ENCODE measurements around the gene CELSR2.
"Not testable (repeated sequence)": the region's sequence is repeated elsewhere in the genome, so short reads cannot be mapped to it uniquely, and the experiment has no call there.

Gene CELSR2, protein sequence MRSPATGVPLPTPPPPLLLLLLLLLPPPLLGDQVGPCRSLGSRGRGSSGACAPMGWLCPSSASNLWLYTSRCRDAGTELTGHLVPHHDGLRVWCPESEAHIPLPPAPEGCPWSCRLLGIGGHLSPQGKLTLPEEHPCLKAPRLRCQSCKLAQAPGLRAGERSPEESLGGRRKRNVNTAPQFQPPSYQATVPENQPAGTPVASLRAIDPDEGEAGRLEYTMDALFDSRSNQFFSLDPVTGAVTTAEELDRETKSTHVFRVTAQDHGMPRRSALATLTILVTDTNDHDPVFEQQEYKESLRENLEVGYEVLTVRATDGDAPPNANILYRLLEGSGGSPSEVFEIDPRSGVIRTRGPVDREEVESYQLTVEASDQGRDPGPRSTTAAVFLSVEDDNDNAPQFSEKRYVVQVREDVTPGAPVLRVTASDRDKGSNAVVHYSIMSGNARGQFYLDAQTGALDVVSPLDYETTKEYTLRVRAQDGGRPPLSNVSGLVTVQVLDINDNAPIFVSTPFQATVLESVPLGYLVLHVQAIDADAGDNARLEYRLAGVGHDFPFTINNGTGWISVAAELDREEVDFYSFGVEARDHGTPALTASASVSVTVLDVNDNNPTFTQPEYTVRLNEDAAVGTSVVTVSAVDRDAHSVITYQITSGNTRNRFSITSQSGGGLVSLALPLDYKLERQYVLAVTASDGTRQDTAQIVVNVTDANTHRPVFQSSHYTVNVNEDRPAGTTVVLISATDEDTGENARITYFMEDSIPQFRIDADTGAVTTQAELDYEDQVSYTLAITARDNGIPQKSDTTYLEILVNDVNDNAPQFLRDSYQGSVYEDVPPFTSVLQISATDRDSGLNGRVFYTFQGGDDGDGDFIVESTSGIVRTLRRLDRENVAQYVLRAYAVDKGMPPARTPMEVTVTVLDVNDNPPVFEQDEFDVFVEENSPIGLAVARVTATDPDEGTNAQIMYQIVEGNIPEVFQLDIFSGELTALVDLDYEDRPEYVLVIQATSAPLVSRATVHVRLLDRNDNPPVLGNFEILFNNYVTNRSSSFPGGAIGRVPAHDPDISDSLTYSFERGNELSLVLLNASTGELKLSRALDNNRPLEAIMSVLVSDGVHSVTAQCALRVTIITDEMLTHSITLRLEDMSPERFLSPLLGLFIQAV (N-terminal part only)
- 5.1 to 16.3 (median 15.2) reads per million in 3 experiments for total RNA-seq

DNA sequence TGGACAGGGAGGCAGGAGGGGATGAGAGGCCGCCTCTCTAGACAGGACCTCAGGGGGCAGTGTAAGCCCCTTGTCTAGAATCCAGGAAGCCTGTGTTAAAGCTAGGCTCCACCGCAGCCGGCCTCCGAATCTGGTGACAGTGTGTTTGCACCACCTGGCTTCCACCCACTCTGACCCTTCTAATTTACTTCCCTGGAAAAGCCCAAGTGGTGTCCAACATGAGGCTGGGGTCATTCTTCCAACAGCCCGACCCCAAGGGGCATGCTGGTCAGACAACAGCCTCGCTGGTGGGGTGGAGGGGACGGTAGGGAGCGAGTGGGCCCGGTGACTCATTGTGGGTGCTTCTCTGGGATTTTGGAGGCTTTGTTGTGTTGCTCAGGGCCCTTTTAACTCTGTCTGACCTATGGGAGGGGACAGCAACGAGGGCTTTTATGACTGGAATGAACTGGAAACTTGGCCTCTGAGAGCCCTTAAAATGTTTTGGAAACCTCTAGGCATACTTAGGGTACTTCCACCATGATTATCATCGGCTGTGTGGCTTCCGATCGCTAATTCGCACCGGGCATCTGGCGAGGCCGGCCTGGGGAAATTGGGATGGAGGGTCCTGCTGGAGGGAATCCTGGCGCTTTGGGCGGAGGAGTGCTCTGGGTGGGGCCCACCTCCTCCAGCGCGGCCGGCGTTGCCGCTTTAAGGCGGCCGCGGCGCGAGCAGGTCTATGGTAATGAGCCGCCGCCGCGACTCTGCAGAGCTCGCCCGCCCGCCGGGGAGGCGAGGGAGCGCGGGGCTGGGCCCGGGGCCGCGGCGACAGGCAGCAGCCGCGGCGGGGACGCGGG is at the start of gene CELSR2:
Gene CELSR2 (plus strand): TSS at position 743 of the 833 bp plus-strand sequence. CDS start 541 bp downstream, outside the sequence.
- DNase-seq = peak; percentile 63

DNA sequence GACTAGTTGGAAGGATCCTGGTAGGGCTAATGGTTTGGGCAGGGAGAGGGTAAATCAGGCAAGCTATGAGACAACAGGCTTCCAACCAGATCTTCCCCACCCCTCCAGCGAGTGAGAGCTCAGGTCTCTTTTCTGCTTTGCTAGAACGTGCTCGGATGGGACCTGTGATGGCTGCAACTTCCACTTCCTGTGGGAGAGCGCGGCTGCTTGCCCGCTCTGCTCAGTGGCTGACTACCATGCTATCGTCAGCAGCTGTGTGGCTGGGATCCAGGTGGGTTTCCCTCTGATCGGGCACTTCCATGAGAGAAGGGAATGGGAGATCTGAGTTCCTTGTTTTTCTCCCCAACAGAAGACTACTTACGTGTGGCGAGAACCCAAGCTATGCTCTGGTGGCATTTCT is 49.6 kb upstream of the CELSR2 start:
- no peak for DNase-seq

DNA sequence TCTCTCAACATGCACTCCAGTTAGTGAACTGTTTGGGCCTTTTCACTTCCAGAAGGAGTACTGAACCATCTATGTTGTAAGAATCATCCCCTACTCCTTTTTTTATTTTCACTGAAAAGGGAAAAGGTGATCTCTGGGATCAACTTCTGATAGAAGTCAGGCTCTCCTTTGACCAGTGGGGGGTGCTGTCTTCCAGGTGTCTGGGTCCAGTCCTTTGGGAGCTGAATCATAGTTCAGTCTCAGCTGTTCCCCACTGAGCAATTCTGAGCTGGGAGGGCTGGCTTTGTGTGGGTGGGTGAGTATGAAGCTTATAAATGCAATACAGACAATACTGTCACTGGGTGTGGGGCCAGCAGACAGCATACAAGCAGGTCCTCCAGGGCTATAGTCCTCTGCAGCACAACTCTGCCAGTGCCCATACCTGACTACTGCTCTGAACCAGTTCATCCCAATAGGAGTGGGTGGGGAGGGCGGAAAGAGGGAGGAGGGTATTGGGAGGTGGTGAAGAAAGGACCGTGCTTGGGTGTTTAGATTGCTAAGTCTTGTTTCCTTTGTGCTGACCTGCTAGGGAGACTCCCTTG is 48.1 kb upstream of the CELSR2 start:
- DNase-seq = no peak

DNA sequence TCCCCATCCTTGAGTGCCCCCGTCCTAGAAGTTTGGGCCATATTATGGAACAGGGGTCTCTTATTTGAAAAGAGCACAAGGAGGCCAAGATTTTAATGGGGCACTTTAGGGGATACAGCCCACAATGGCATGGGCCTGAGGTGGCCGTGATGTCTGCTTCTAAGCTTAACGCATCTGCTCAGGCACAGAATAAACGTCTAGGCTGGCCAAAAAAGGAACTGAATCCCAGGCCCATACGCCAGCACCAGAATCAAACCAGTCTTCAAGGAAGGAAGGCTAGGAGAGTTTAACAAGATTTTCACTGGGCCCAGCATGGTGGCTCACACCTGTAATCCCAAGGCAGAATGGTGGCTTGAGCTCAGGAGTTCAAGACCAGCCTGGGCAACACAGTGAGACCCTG is 44.9 kb upstream of the CELSR2 start:
- no peak for DNase-seq

DNA sequence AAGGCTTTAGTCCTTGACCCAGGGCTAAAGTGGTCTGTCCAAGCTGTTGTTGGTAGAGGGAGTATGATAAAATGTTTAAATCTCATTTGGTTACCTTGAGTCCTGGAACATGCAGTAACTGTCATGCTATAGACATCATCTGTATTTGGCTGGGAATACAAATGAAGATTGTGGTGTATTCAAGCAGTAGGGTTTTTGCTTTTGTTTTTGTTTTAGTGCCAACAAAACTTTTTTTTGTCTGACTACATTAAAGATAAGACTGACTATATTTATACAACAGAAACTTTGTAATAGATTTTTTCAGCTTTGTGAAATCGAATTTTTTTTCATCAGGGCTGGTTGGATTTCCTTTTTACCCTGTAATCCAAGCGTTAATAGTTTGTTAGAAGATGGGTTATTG is 43.0 kb upstream of the CELSR2 start:
- no peak for DNase-seq

DNA sequence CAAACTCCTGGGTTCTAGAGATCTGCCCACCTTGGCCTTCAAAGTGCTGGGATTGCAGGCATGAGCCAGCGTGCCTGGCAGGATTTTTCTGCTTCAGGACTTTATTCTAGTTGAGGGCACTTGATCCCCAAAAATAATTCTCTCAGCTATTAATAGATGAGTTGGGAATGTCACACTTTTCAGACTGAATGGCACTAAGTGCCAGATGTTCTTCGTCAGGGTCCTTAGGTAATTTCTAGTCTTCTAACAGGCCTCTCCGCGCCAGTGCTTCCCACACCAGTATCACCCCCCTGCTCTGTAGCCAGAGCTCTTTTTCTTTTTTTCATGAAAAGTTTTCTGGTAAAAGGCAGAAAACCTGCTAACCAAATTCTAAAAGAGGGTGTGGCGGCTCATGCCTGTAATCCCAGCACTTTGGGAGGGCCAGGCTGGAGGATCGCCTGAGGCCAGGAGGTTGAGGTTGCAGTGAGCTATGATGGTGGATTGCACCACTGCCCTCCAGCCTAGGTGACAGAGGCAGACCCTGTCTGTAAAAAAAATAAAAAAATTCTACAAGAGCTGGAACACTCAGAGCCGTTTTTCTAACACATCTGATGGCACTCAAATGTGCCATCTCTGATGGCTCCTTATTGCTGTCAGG is 41.8 kb upstream of the CELSR2 start:
- no peak for DNase-seq

DNA sequence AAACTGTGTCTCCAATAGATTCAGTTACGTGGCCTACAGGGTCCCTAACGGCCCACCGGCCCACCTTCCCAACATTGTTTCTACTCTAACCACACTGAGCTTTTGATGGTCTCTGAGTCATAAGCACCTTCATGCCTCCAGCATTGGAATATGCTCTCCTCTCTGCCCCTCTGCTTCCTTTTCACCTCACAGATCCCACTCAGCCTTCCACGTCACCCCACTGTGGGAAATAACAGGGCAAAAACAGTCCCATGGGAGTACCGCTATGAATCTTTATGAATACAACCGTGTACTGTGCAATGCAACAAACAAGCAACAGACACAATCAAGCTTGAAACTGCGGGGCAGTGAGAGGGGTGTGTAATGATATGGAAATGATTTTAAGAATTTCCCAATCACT is 40.9 kb upstream of the CELSR2 start:
- no peak for DNase-seq

DNA sequence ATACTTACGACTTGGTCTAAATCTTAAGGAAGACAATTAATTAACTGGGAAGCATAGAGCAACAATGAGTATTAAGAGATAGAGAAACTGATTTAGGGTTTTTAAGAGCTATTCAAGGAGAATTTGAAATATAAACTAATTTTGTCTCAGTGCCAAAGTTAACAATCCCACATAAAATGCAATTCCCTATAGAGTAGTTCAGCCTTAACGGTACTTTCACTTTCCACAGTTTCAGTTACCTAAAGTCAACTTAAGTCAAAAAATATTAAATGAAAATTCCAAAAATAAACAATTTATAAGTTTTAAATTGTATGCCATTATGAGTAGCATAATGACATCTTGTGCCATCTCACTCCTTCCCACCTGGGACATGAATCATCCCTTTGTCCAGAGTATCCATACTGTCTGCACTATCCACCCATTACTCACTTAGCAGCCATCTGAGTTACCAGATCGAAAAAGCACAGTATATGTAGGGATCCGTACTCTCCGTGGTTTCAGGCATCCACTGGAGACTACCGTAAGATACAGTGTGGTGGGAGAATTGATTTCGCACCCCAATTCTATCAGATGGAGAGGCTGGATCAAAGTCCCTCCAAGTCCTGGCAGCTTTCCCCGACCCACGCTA is 40.4 kb upstream of the CELSR2 start:
- DNase-seq = no peak

DNA sequence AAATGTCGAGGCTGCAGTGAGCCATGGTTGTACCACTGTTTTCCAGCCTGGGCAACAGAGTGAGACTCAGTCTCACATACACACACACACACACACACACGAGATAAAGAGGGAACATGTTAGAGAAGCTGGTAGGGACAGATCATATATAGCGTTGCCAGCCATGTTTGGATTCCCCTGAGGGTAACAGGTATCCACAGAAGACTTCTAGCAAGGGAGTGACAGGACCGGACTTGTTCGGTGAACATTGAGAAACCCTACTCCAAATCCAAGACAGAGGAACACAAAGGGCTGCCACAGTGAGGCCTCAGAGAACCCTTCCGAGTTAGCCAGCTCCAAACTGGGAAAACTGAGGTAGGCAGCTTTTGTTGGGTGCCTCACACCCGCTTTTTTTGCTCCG is 39.3 kb upstream of the CELSR2 start:
- DNase-seq = no peak

DNA sequence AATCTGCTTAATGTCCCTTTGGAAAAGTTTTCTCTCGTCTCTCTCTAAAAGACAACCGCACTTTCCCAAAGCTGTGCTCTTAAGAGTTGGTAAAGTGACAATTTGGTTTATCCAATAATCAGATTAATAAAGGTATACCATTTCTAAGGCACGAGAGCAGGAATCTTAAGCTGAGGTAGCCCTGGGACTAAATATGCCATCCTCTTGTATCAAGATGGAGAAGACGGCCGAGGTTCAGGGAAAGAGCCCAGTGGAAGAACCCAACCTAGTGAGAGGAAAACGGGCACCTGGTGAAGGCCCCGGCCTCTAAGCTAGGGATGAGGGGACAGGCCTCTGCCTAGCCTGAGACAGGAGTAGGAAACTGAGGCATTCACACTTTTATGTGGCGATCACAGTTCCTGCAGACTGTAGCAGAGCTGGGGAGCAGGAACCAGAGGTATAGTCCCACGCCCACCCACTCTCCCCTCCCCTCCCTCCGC is 36.0 kb upstream of the CELSR2 start:
- DNase-seq = no peak

DNA sequence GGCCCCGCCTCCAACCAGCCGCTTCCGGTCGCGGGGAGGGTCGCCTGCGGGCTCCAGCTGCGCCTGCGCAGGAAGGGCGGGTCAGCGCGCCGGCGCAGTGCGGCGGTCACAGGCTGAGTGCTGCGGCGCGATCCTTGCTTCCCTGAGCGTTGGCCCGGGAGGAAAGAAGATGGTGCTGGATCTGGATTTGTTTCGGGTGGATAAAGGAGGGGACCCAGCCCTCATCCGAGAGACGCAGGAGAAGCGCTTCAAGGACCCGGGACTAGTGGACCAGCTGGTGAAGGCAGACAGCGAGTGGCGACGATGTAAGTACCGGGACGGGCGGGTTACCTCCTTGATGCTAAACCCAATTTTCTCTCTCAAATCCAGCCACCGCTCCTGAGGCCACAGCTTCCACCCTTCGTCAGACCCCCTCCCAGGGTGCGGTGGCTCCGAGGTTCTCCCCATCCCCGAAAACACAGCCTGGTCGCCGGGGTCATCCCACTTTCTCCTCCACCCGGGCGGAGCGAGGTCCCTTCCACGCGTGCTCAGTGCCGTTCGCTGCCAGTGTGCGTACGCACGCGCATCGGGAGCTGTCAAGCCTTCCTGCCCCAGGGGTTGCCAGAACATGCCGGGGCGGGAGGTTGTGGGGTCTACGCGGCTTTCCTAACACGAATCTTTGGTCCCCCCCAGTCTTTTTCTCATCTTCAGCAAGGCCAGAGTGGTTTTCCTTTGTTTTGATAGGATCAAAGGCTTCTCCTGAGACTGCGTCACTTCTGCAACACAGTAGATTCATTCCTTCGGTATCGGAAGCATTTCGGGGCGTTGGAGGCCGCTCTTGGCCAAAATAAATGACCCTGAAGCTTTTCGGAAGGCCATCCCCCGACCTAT is 35.3 kb upstream of the CELSR2 start, which contains the start of gene SARS1:
Gene SARS1 (plus strand): TSS at position 95 of the 870 bp plus-strand sequence. CDS start 75 bp downstream, at position 170.
- peak; percentile 86 for DNase-seq

DNA sequence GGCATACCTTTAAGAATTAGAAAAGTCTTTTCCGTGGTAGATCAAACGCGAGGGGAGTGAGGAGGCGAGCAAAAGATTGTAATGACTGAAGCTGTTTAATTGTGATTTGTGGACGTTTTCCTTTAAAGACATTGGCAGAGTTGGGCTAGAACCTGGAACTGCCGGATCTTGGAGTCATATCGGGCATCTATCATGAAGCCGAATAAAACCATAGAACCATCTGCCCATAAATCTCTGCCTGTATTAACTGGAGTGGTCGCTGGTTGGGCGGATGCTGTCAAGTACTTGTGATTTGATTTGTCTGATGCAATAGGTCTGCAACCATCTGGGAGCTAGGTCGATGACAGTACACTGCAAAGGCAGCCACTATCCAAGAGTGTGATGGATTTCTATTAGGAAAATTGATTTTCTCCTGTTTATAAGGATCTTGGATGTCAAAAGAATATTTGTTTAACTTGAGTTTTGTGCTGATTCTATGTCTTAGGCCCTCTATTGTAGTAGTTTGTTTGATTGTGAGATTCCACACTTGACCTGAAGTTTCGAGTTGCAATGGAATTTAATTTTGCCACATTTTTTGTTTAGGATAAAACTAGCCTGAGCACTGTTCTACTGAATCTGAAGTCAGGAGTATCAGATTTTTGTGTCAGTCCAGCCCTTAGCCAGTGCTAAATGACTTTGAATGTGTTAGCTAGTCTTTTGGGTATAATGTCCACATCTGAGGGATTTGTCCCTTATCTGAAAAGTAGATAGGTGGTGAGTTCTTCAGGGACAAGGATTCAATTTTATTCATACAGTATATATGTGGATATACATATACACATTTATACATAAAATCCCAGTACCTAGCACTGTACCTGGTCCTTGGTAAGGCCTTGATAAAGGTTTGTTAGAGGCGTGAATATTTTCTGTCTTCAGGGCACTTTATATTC is 34.4 kb upstream of the CELSR2 start:
- no peak for DNase-seq

DNA sequence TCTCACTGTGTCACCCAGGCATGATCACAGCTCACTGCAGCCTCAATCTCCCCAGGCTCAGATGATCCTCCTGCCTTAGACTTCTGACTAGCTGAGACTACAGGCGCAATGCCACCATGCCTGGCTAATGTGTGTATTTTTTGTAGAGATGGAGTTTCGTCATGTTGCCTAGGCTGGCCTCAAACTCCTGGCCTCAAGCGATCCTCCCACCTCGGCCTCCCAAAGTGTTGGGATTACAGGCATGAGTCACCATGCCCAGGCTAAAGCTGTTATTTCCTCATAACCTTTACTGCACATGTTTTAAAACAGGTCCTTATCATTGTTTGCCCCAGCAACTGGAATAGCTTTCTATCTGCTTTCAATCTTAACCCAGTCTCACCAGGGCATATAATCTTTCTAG is 32.7 kb upstream of the CELSR2 start:
- no peak for DNase-seq

DNA sequence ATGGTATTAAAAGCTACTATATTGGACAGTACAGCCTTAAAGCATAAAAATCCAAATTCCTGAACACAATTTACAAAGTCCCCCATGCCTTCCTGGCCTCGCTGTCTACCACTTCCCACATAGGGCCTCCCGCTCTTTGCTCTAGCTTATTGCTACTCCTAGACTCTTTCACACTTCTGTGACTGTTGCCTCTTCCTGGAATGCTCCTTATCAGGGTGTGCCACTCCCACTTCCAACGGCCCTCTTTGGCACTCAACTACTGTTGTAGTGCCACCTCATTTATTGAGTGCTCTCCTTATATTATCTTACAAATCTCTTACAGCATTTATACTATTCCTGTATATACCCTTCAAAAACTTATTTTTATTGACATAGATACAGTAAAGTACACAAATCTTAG is 30.8 kb upstream of the CELSR2 start:
- DNase-seq = no peak

DNA sequence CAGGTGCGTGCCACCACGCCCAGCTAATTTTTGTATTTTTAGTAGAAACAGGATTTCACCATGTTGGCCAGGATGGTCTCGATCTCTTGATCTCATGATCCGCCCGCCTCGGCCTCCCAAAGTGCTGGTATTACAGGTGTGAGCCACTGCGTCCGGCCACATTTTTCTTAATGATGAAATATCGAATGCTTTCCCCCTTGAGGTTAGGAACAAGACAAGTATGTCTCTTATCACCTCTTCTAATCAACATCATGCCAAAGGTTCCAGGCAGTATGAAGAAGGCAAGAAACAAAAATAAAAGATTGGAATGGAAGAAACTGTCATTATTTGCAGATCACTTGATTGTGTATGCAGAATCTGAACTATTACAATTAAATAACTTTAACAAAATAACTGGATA is 28.1 kb upstream of the CELSR2 start:
- DNase-seq = not testable (repeated sequence)

DNA sequence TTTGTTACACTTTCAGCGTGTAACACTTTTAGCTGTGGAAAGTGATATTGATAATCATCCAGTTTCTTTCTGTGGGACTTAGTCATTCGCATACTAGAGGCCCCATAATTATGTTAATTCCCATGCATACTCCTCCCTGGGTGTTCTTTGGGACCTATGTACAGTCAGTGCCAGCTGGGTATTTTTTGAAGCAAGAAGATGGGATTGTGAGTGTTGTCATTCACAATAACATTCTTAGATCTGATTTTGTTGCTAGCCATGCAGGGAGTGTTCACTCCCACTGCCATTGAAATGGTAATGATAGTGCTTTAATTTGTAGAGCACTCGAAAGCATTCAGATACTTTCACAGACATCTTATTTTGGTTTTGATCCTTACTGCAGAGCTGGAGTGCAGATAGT is 24.0 kb upstream of the CELSR2 start:
- no peak for DNase-seq

DNA sequence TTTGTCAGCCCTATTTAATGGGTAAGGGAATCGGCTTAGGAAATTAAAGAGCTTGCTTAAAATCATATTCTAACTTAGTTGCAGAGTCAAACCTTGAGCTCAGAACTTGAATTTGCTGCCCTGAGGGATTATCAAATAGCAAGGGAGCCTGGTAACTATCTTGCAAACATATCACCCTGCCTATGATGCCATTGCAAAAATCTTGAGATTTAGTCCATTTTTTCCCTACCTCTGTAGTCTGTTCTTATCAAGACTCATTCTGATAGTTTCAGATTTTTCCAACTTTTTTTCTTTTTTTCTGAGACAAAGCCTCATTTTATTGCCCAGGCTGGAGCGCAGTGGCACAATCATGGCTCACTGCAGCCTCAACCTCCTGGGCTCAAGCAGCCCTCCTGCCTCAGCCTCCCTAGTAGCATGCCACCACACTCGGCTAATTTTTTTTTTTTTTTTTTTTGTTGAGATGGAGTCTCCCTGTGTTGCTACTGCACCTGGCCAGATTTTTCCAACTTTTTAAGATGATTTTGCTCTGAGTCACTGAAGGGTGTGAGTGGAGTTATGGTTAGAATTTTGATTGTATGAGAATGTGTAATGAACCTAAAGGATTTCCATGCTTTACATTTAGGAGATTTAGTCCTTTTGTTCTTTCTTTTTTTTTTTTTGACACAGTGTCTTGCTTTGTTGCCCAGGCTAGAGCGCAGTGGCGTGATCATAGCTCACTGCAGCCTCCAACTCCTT is 23.5 kb upstream of the CELSR2 start:
- DNase-seq = no peak

DNA sequence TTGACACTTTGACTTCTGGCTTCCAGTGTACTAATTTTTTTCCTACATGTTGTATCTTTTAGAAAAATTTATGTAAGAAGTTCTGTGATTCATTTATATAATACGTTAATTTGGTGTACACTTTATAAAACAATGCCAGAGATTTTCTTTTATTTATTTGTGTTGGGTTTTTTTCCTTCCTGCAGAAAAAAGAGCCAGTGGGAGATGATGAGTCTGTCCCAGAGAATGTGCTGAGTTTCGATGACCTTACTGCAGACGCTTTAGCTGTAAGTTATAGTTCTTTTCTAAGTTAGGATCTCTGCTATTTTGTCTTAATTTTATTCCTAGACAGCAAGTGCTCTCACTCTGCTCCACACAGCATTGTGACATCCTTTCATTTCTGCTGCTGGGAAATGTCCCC is 21.2 kb upstream of the CELSR2 start:
- no peak for DNase-seq

All from central memory CD4-positive, alpha-beta T cell (primary cell).